ENCODE data around the gene ATP5MG.

ATP5MG gene

GRCh38 chr11:118359295-118359958 is 42.0 kb upstream of the ATP5MG start, which contains the start of gene UBE4A:
Gene UBE4A (plus strand): TSS chr11:118359600. CDS start chr11:118365081, 5,481 bp downstream.
- H3K9me3 ChIP-seq (ENCODE audit: control insufficient read depth, insufficient read depth, low read length) = no peaks in the 10 kb centered on the region
- no peaks in the 10 kb centered on the region for H3K27me3 ChIP-seq (ENCODE audit: control insufficient read depth, low read length)
- TF ChIP-seq, protein P1, sequence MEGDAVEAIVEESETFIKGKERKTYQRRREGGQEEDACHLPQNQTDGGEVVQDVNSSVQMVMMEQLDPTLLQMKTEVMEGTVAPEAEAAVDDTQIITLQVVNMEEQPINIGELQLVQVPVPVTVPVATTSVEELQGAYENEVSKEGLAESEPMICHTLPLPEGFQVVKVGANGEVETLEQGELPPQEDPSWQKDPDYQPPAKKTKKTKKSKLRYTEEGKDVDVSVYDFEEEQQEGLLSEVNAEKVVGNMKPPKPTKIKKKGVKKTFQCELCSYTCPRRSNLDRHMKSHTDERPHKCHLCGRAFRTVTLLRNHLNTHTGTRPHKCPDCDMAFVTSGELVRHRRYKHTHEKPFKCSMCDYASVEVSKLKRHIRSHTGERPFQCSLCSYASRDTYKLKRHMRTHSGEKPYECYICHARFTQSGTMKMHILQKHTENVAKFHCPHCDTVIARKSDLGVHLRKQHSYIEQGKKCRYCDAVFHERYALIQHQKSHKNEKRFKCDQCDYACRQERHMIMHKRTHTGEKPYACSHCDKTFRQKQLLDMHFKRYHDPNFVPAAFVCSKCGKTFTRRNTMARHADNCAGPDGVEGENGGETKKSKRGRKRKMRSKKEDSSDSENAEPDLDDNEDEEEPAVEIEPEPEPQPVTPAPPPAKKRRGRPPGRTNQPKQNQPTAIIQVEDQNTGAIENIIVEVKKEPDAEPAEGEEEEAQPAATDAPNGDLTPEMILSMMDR (IDR thresholded peaks at IDR 0.05; ENCODE audit: low read depth, low read length, poor library complexity, severe bottlenecking) = no peak
- no peak for TF ChIP-seq EZH2phosphoT487 (IDR thresholded peaks at IDR 0.05; ENCODE audit: borderline replicate concordance, low read length)
- H3K79me2 ChIP-seq (ENCODE audit: control insufficient read depth, low read length) = peaks cover 50% of the 10 kb centered on the region
- peak within 1 kb of the TSS; percentile 75 for H3K4me2 ChIP-seq (ENCODE audit: low read length)
- H3K4me1 ChIP-seq (ENCODE audit: control insufficient read depth, low read length) = peaks cover 26% of the 10 kb centered on the region
- H3F3A ChIP-seq (ENCODE audit: control insufficient read depth, insufficient read depth) = peaks cover 14% of the 10 kb centered on the region
- H4K20me1 ChIP-seq (ENCODE audit: control insufficient read depth, insufficient read depth, low read depth, low read length) = peaks cover 10% of the 10 kb centered on the region; the same call in 1 of the 2 replicates
- no peaks in the 10 kb centered on the region for H3K9me2 ChIP-seq (replicated peaks; ENCODE audit: control insufficient read depth, low read length)
- H3K36me3 ChIP-seq (ENCODE audit: control insufficient read depth, low read length) = peaks cover 37% of the 10 kb centered on the region
- peak within 1 kb of the TSS; percentile 38 for H3K27ac ChIP-seq (ENCODE audit: low read depth, low read length)
- H3K4me3 ChIP-seq (ENCODE audit: low read length) = peak within 1 kb of the TSS; percentile 97

- TF ChIP-seq, protein P1 (IDR thresholded peaks at IDR 0.05; ENCODE audit: low read depth, low read length, poor library complexity, severe bottlenecking) = no peak
- no peak for TF ChIP-seq EZH2phosphoT487 (IDR thresholded peaks at IDR 0.05; ENCODE audit: borderline replicate concordance, low read length)
- no peak overlapping the region for H3K27ac ChIP-seq (ENCODE audit: low read depth, low read length)
These were observed 36.3 kb upstream of the ATP5MG start for GRCh38 chr11:118364956-118365615.

DNA sequence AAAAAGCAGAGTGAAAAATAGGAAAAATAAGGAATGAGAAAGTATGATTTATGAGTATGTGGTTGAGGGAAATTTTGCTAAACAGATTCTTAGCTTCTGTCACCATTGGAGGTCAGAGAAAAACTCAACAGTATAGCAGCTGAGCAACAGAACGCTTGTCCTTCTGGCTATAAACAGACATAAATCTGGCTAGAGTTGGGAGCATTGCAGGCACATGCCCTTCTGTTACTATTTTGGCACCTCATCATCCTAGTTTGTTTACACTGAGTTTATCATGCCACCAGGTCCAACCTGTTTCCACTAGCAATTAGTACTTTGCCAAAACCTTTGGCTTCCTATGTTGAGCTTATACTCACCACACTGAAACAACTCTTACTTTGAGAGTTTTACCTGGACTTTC is 35.1 kb upstream of the ATP5MG start:
- Histone ChIP-seq H3K36me3 (ENCODE audit: control insufficient read depth, low read length) (peaks cover 92% of the 10 kb centered on the region), H3K79me2 (ENCODE audit: control insufficient read depth, low read length) (peaks cover 37% of the 10 kb centered on the region), H4K20me1 (ENCODE audit: control insufficient read depth, insufficient read depth, low read depth, low read length) (peaks cover 3% of the 10 kb centered on the region; the same call in 1 of the 2 replicates), H3K27ac (ENCODE audit: low read depth, low read length) (no peak overlapping the region), H3F3A (ENCODE audit: control insufficient read depth, insufficient read depth) (0 out of 2 replicates have a peak, but pooled peaks cover 1% of the 10 kb centered on the region), H3K9me3 (ENCODE audit: control insufficient read depth, insufficient read depth, low read length) (no peaks in the 10 kb centered on the region), H3K4me3 (ENCODE audit: low read length) (no peak overlapping the region), H3K4me2 (ENCODE audit: low read length) (no peak overlapping the region), H3K4me1 (ENCODE audit: control insufficient read depth, low read length) (peaks cover 6% of the 10 kb centered on the region), H3K9me2 (replicated peaks; ENCODE audit: control insufficient read depth, low read length) (no peaks in the 10 kb centered on the region), H3K27me3 (ENCODE audit: control insufficient read depth, low read length) (no peaks in the 10 kb centered on the region)
- TF ChIP-seq EZH2phosphoT487 (IDR thresholded peaks at IDR 0.05; ENCODE audit: borderline replicate concordance, low read length) = no peak
- TF ChIP-seq, protein P1 (IDR thresholded peaks at IDR 0.05; ENCODE audit: low read depth, low read length, poor library complexity, severe bottlenecking) = no peak

More at GRCh38 chr11:118364956-118365615, 36.3 kb upstream of the ATP5MG start:
- Histone ChIP-seq H3K4me2 (ENCODE audit: low read length) (no peak overlapping the region), H3K79me2 (ENCODE audit: control insufficient read depth, low read length) (peaks cover 49% of the 10 kb centered on the region), H3K4me3 (ENCODE audit: low read length) (no peak overlapping the region), H3K9me3 (ENCODE audit: control insufficient read depth, insufficient read depth, low read length) (no peaks in the 10 kb centered on the region), H4K20me1 (ENCODE audit: control insufficient read depth, insufficient read depth, low read depth, low read length) (peaks cover 10% of the 10 kb centered on the region; the same call in 1 of the 2 replicates), H3F3A (ENCODE audit: control insufficient read depth, insufficient read depth) (0 out of 2 replicates have a peak, but pooled peaks cover 2% of the 10 kb centered on the region), H3K4me1 (ENCODE audit: control insufficient read depth, low read length) (peaks cover 16% of the 10 kb centered on the region), H3K27me3 (ENCODE audit: control insufficient read depth, low read length) (no peaks in the 10 kb centered on the region), H3K36me3 (ENCODE audit: control insufficient read depth, low read length) (peaks cover 83% of the 10 kb centered on the region), H3K9me2 (replicated peaks; ENCODE audit: control insufficient read depth, low read length) (no peaks in the 10 kb centered on the region)
